C4-2B (cell line): ENCODE measurements around the gene ZNRF3.

Experiments
- H3K27ac ChIP-seq: fragments of 450-650 bp; 2 replicates; pipeline ENCODE4 v1.5.1; 2017
- CTCF ChIP-seq: fragments of 450-650 bp; conservative IDR thresholded peaks from 2 replicates; pipeline ENCODE4 v1.5.1; 2017; ENCODE audit warnings: mild to moderate bottlenecking
- ZFX ChIP-seq: fragments of 450-650 bp; IDR thresholded peaks from 2 replicates; pipeline ENCODE4 v1.6.1; 2017

Gene ZNRF3

GRCh38 chr22:29006346-29006745 lies 123.0 kb downstream of the ZNRF3 start:
- H3K27ac ChIP-seq: no peak overlapping the region
- TF ChIP-seq ZFX: no peak
- TF ChIP-seq CTCF: no peak

GRCh38 chr22:29009148-29009547 lies 125.8 kb downstream of the ZNRF3 start:
- no peak overlapping the region for H3K27ac ChIP-seq
- TF ChIP-seq ZFX: no peak
- no peak for TF ChIP-seq CTCF

GRCh38 chr22:29011240-29012100 lies 128.1 kb downstream of the ZNRF3 start:
- TF ChIP-seq CTCF (no peak), ZFX (no peak)
- H3K27ac ChIP-seq: no peak overlapping the region

GRCh38 chr22:29012101-29012433 lies 128.7 kb downstream of the ZNRF3 start:
- TF ChIP-seq CTCF (no peak), ZFX (no peak)
- no peak overlapping the region for H3K27ac ChIP-seq

GRCh38 chr22:29012952-29013351 lies 129.6 kb downstream of the ZNRF3 start:
- no peak for TF ChIP-seq CTCF
- no peak for TF ChIP-seq ZFX
- H3K27ac ChIP-seq: no peak overlapping the region

- no peak for TF ChIP-seq CTCF
- no peak for TF ChIP-seq ZFX
- no peak overlapping the region for H3K27ac ChIP-seq
These were observed 130.9 kb downstream of the ZNRF3 start for GRCh38 chr22:29014293-29014692.

- H3K27ac ChIP-seq: no peak overlapping the region
These were observed 131.4 kb downstream of the ZNRF3 start for GRCh38 chr22:29014773-29015172.

More at GRCh38 chr22:29014773-29015172, 131.4 kb downstream of the ZNRF3 start:
- TF ChIP-seq CTCF: no peak
- no peak for TF ChIP-seq ZFX
